Sigmoid colon (tissue), 7 donors: ENCODE results near the gene ADSS1. TPM values are rescaled to one million over a fixed set of nuclear protein-coding genes. Genes with fewer than 3 reads are reported as not detected.

ENCODE experiments used
- DNase-seq: peaks from one replicate; pipeline ENCODE4 v3.0.0-alpha.2; 2019
- H3K27ac ChIP-seq, 4 donors: fragments of 200-600 bp; sonication (generic); one replicate each; pipeline ENCODE4 v1.5.1; 2016 to 2019; ENCODE audit warnings: mild to moderate bottlenecking in 1 of 4
- H3K27me3 ChIP-seq, 3 donors: fragments of 200-600 bp; sonication (generic); one replicate each; pipeline ENCODE4 v1.5.1; 2019; ENCODE audit warnings: mild to moderate bottlenecking in 1 of 3
- H3K36me3 ChIP-seq, 4 donors: fragments of 200-600 bp; sonication (generic); one replicate each; pipeline ENCODE4 v1.5.1; 2016 to 2019
- H3K4me1 ChIP-seq, 4 donors: fragments of 200-600 bp; sonication (generic); one replicate each; pipeline ENCODE4 v1.5.1; 2017 to 2019
- H3K4me3 ChIP-seq, 4 donors: fragments of 200-600 bp; sonication (generic); one replicate each; pipeline ENCODE4 v1.5.1; 2017 to 2019; ENCODE audit warnings: mild to moderate bottlenecking in 2 of 4, moderate library complexity in 1 of 4
- H3K9me3 ChIP-seq, 4 donors: fragments of 200-600 bp in 3 of 4; sonication (generic) in 3 of 4; one replicate each; pipeline versions ENCODE4 v1.5.1 to v1.6.1; 2013 to 2019
- CTCF ChIP-seq, 4 experiments: fragments of 450-650 bp in 3 of 4; fragments of 200-600 bp in 1 of 4; IDR thresholded peaks; one replicate each; pipeline ENCODE4 v1.5.1; 2016 to 2019; ENCODE audit warnings: antibody characterized with exemption in 4 of 4, mild to moderate bottlenecking in 3 of 4, moderate library complexity in 2 of 4
- EP300 ChIP-seq, 4 donors: sonication (generic); formaldehyde crosslinking; IDR thresholded peaks; one replicate each; pipeline ENCODE4 v1.6.1; 2017; ENCODE audit warnings: antibody characterized with exemption in 4 of 4
- POLR2A ChIP-seq, 2 donors: fragments of 450-650 bp; IDR thresholded peaks; one replicate each; pipeline ENCODE4 v1.6.1; 2016; ENCODE audit warnings: antibody characterized with exemption in 2 of 2, mild to moderate bottlenecking in 2 of 2, moderate library complexity in 2 of 2
- POLR2AphosphoS5 ChIP-seq, 4 donors: sonication (generic); formaldehyde crosslinking; IDR thresholded peaks; one replicate each; pipeline ENCODE4 v1.6.1; 2017; ENCODE audit warnings: antibody characterized with exemption in 4 of 4
- WGBS, 2 donors: extraction: QIAGEN DNeasy Blood & Tissue Kit; methylation state at CpG; one replicate each; pipeline ENCODE4 v1.1.7; 2013; 5-methylcytosine and 5-hydroxymethylcytosine counted together
- intact Hi-C: fragments of 100-400 bp; cut with DNase I; formaldehyde crosslinking; loops from one replicate; pipeline ENCODE4 v1.15.1; 2023
- polyA plus RNA-seq, 3 donors: library from polyadenylated mRNA; stranded (reverse); fragments of 200-250 nt; gene quantifications; one replicate each; pipeline ENCODE4 v1.2.3, GENCODE V29; 2013
- total RNA-seq, 4 donors: library from RNA; depleted of rRNA; stranded (reverse); fragments of >200 nt; gene quantifications; one replicate each; pipeline ENCODE4 v1.1.0, GENCODE V29; 2016
- donor health status: healthy with polysubstance abuse.
- donor health status: Bipolar disorder and iron deficiency.
- donor health status: healthy.

ADSS1 gene
- total and polyA plus RNA-seq, 7 donors: 2.0 to 10.2 (median 5.3) TPM

GRCh38 chr14:104792101-104792884 lies 68.3 kb downstream of the ADSS1 start:
- H3K27me3 ChIP-seq: no peaks in the 10 kb centered on the region
- peaks cover 0 to 64% (median 59%) of the 10 kb centered on the region in 4 donors for H3K4me1 ChIP-seq
- no peak for DNase-seq
- H3K4me3 ChIP-seq: no peak overlapping the region
- H3K9me3 ChIP-seq: no peaks in the 10 kb centered on the region
- 68 to 82% methylated on average over 25 of the region's 25 CpGs for WGBS, 2 donors
- intact Hi-C loops: no loop called here
- TF ChIP-seq EP300 (IDR thresholded peaks at IDR 0.05) (no peak), CTCF (IDR thresholded peaks at IDR 0.05) (no peak), POLR2A (IDR thresholded peaks at IDR 0.05) (no peak), POLR2AphosphoS5 (IDR thresholded peaks at IDR 0.05) (no peak)
- peaks cover 4 to 44% (median 20%) of the 10 kb centered on the region in 4 donors for H3K36me3 ChIP-seq
- H3K27ac ChIP-seq: no peak overlapping the region

GRCh38 chr14:104792945-104793702 lies 69.1 kb downstream of the ADSS1 start:
- Histone ChIP-seq H3K4me1 (peaks cover 0 to 57% (median 52%) of the 10 kb centered on the region in 4 donors), H3K27ac (no peak overlapping the region), H3K9me3 (no peaks in the 10 kb centered on the region), H3K27me3 (no peaks in the 10 kb centered on the region), H3K4me3 (no peak overlapping the region), H3K36me3 (peaks cover 4 to 37% (median 20%) of the 10 kb centered on the region in 4 donors)
- WGBS, 2 donors: 84 to 90% methylated on average over 16 of the region's 16 CpGs
- no peak for TF ChIP-seq EP300 (IDR thresholded peaks at IDR 0.05)
- TF ChIP-seq CTCF (IDR thresholded peaks at IDR 0.05): no peak
- no peak for DNase-seq
- intact Hi-C loops: no loop called here

- H3K4me1 ChIP-seq: peaks cover 0 to 56% (median 47%) of the 10 kb centered on the region in 4 donors
- no peak for DNase-seq
- H3K36me3 ChIP-seq: peaks cover 4 to 35% (median 20%) of the 10 kb centered on the region in 4 donors
- H3K27me3 ChIP-seq: no peaks in the 10 kb centered on the region
- 84 to 88% methylated on average over 2 of the region's 2 CpGs for WGBS, 2 donors
- intact Hi-C loops: no loop called here
- H3K9me3 ChIP-seq: no peaks in the 10 kb centered on the region
- peak overlapping the region in 1 of 4 donors; percentile 83 for H3K27ac ChIP-seq
- H3K4me3 ChIP-seq: peak overlapping the region; percentile 54 to 94 (median 92)
- TF ChIP-seq POLR2A (IDR thresholded peaks at IDR 0.05) (no peak), EP300 (IDR thresholded peaks at IDR 0.05) (no peak), POLR2AphosphoS5 (IDR thresholded peaks at IDR 0.05) (no peak)
These were observed 69.6 kb downstream of the ADSS1 start for GRCh38 chr14:104793703-104793959.

GRCh38 chr14:104794099-104794498 lies 70.1 kb downstream of the ADSS1 start:
- H3K4me1 ChIP-seq: peaks cover 0 to 51% (median 44%) of the 10 kb centered on the region in 4 donors
- peak overlapping the region in 3 of 4 donors; percentile 83 to 92 (median 84) for H3K27ac ChIP-seq
- H3K4me3 ChIP-seq: peak overlapping the region; percentile 54 to 94 (median 92)
- no peaks in the 10 kb centered on the region for H3K27me3 ChIP-seq
- WGBS, 2 donors: 4 to 18% methylated on average over 15 of the region's 15 CpGs
- TF ChIP-seq EP300 (IDR thresholded peaks at IDR 0.05) (no peak), POLR2AphosphoS5 (IDR thresholded peaks at IDR 0.05) (no peak), POLR2A (IDR thresholded peaks at IDR 0.05) (no peak), CTCF (IDR thresholded peaks at IDR 0.05) (no peak)
- intact Hi-C loops: loop anchor here (2.0 kb wide), 1 partner anchor 41 kb away; the partner anchor contains the start of gene SIVA1
- peaks cover 4 to 34% (median 20%) of the 10 kb centered on the region in 4 donors for H3K36me3 ChIP-seq
- DNase-seq: no peak
- no peaks in the 10 kb centered on the region for H3K9me3 ChIP-seq

GRCh38 chr14:104794631-104794992 lies 70.6 kb downstream of the ADSS1 start:
- intact Hi-C loops: loop anchor here (2.0 kb wide), 1 partner anchor 42 kb away; the partner anchor contains the start of gene SIVA1
- 2 to 6% methylated on average over 16 of the region's 16 CpGs for WGBS, 2 donors
- Histone ChIP-seq H3K36me3 (peaks cover 4 to 29% (median 19%) of the 10 kb centered on the region in 4 donors), H3K4me3 (peak overlapping the region; percentile 54 to 94 (median 92)), H3K9me3 (no peaks in the 10 kb centered on the region), H3K4me1 (peaks cover 0 to 52% (median 44%) of the 10 kb centered on the region in 4 donors), H3K27ac (peak overlapping the region; percentile 75 to 92 (median 84)), H3K27me3 (no peaks in the 10 kb centered on the region)
- no peak for DNase-seq
- no peak for TF ChIP-seq CTCF (IDR thresholded peaks at IDR 0.05)
- no peak for TF ChIP-seq POLR2AphosphoS5 (IDR thresholded peaks at IDR 0.05)
- no peak for TF ChIP-seq POLR2A (IDR thresholded peaks at IDR 0.05)
- no peak for TF ChIP-seq EP300 (IDR thresholded peaks at IDR 0.05)
